Endothelial cell of umbilical vein (primary cell): ENCODE data around the gene CNKSR1. TPM values are rescaled to one million over a fixed set of nuclear protein-coding genes. Genes with fewer than 3 reads are reported as not detected.

ENCODE experiments used
- BruUV-seq: library from RNA; stranded (reverse); fragments of 400-500 nt; replicated peaks from 2 replicates; lab custom pipeline; 2021; lab: Mats Ljungman, UMichigan
- CTCF ChIA-PET: fragments of 300-600, 350-600 bp; sonication (Branson Sonifier 250); formaldehyde crosslinking; loops from one replicate; lab custom pipeline; 2021; ENCODE audit warnings: antibody characterized with exemption, inconsistent platforms; lab: Charles Lee
- POLR2A ChIA-PET: fragments of 300-600, 350-600 bp; sonication (Branson Sonifier 250); formaldehyde crosslinking; loops from one replicate; lab custom pipeline; 2021; ENCODE audit warnings: antibody characterized with exemption, inconsistent platforms; lab: Charles Lee
- DNase-seq: peaks from one replicate; pipeline ENCODE4 v3.0.0-alpha.2; 2011; ENCODE audit warnings: low read depth, low spot score
- FAIRE-seq: peaks from 2 replicates; lab custom pipeline; 2011; peaks lifted over from hg19 to GRCh38; lab: Jason Lieb, UNC
- H2AFZ ChIP-seq: 2 replicates; pipeline ENCODE4 v1.6.0; 2012; ENCODE audit warnings: low read depth, low read length, control low read depth, inconsistent platforms
- H3K27ac ChIP-seq: 2 replicates; pipeline ENCODE4 v1.5.1; 2011; ENCODE audit warnings: low read depth, mild to moderate bottlenecking, control low read depth, low read length, moderate library complexity; ENCODE audit not compliant: insufficient read depth
- H3K27me3 ChIP-seq, 2 experiments: 2 replicates each; pipeline versions ENCODE4 v1.6.0 to v1.6.1; 2011; ENCODE audit warnings: low read length in 2 of 2, mixed read lengths in 1 of 2; ENCODE audit not compliant: control insufficient read depth in 2 of 2, insufficient read depth in 2 of 2
- H3K36me3 ChIP-seq, 2 experiments: 2 replicates in 1 of 2; 3 replicates in 1 of 2; pipeline ENCODE4 v1.5.1; 2011; ENCODE audit warnings: low read length in 2 of 2, mild to moderate bottlenecking in 1 of 2, moderate library complexity in 1 of 2; ENCODE audit not compliant: control insufficient read depth in 2 of 2, insufficient read depth in 2 of 2; ENCODE audit errors: extremely low read depth in 1 of 2
- H3K4me1 ChIP-seq: 3 replicates; pipeline ENCODE4 v1.5.1; 2011; ENCODE audit warnings: mild to moderate bottlenecking, low read length; ENCODE audit not compliant: control insufficient read depth, insufficient read depth; ENCODE audit errors: extremely low read depth
- H3K4me2 ChIP-seq: 2 replicates; pipeline ENCODE4 v1.6.1; 2011; ENCODE audit warnings: low read length, control low read depth, mixed read lengths; ENCODE audit not compliant: insufficient read depth
- H3K4me3 ChIP-seq, 3 experiments: fragments of 200-600 bp in 1 of 3; sonication (generic), shearing (Covaris generic) in 1 of 3; replicated peaks in 1 of 3; 2 replicates each; pipeline ENCODE4 v1.5.1; 2011 to 2016; ENCODE audit warnings: control low read depth in 3 of 3, low read length in 3 of 3, mild to moderate bottlenecking in 2 of 3, inconsistent platforms in 1 of 3, low read depth in 1 of 3, moderate library complexity in 1 of 3; ENCODE audit not compliant: insufficient read depth in 1 of 3
- H3K79me2 ChIP-seq: 2 replicates; pipeline ENCODE4 v1.6.0; 2012; ENCODE audit warnings: low read length, inconsistent platforms; ENCODE audit not compliant: control insufficient read depth, insufficient read depth
- H3K9ac ChIP-seq: replicated peaks from 2 replicates; pipeline ENCODE3; 2011; ENCODE audit warnings: low read length, control low read depth; ENCODE audit not compliant: insufficient read depth; ENCODE audit errors: extremely low read depth
- H3K9me1 ChIP-seq: replicated peaks from 3 replicates; pipeline ENCODE4 v1.6.0; 2011; ENCODE audit warnings: mild to moderate bottlenecking, low read length; ENCODE audit not compliant: control insufficient read depth, insufficient read depth; ENCODE audit errors: extremely low read depth
- H3K9me3 ChIP-seq: replicated peaks from 2 replicates; pipeline ENCODE4 v1.5.1; 2012; ENCODE audit warnings: low read length, inconsistent platforms; ENCODE audit not compliant: control insufficient read depth, insufficient read depth
- H4K20me1 ChIP-seq: replicated peaks from 2 replicates; pipeline ENCODE3; 2011; ENCODE audit warnings: mild to moderate bottlenecking, low read length; ENCODE audit not compliant: control insufficient read depth, insufficient read depth; ENCODE audit errors: extremely low read depth
- EZH2 ChIP-seq: IDR thresholded peaks from 2 replicates; pipeline ENCODE4 v1.6.1; 2012; ENCODE audit warnings: borderline replicate concordance, low read depth, mild to moderate bottlenecking, moderate library complexity, low read length, inconsistent platforms; ENCODE audit not compliant: severe bottlenecking
- FOS ChIP-seq: IDR thresholded peaks from 2 replicates; pipeline ENCODE4 v1.6.1; 2011; ENCODE audit warnings: mild to moderate bottlenecking, low read length, moderate library complexity, borderline replicate concordance; ENCODE audit not compliant: insufficient read depth
- GATA2 ChIP-seq: IDR thresholded peaks from 2 replicates; pipeline ENCODE4 v1.7.0; 2011; ENCODE audit warnings: low read depth, mild to moderate bottlenecking, moderate library complexity, mixed read lengths, low read length; ENCODE audit not compliant: insufficient read length, insufficient read depth
- JUN ChIP-seq: IDR thresholded peaks from 2 replicates; pipeline ENCODE4 v1.6.1; 2011; ENCODE audit warnings: borderline replicate concordance, low read depth; ENCODE audit not compliant: insufficient read length, insufficient read depth
- POLR2AphosphoS5 ChIP-seq: IDR thresholded peaks from 2 replicates; pipeline ENCODE4 v1.6.1; 2012; ENCODE audit warnings: low read depth, mild to moderate bottlenecking, control low read depth, low read length, moderate library complexity; ENCODE audit not compliant: insufficient read depth
- dilution Hi-C: fragments of 300-500 bp; cut with MboI; formaldehyde crosslinking; loops from one replicate; pipeline ENCODE4 v1.15.0; 2019; ENCODE audit warnings: low sequenced_read_pairs; ENCODE audit not compliant: extremely low pct_ligation_motif_present
- intact Hi-C: fragments of 100-400 bp; cut with micrococcal nuclease; formaldehyde crosslinking; loops from one replicate; pipeline ENCODE4 v1.10.0; 2022
- polyA plus RNA-seq, 4 experiments: library from polyadenylated mRNA; depleted of rRNA in 3 of 4; stranded (reverse) in 3 of 4; unstranded in 1 of 4; fragments of >200 nt; gene quantifications; 2 replicates each; pipeline versions ENCODE4 v1.2.1 to v1.2.3, GENCODE V29; 2011 to 2012; ENCODE audit warnings: missing spikeins in 1 of 4
- total RNA-seq: library from RNA; stranded (reverse); gene quantifications from 2 replicates; pipeline ENCODE4 v1.2.3, GENCODE V29; 2021
- TF ChIP-seq, protein P1 (sequence below), 2 donors: IDR thresholded peaks; 1 replicate in 1 of 2; 2 replicates in 1 of 2; pipeline ENCODE4 v1.5.1; 2011; ENCODE audit warnings: low read length in 2 of 2, mild to moderate bottlenecking in 2 of 2, moderate library complexity in 2 of 2, control low read depth in 1 of 2, inconsistent platforms in 1 of 2, low read depth in 1 of 2; ENCODE audit not compliant: insufficient read depth in 1 of 2; ENCODE audit errors: extremely low read depth in 1 of 2

Gene CNKSR1
- total and polyA plus RNA-seq, 2 donors (not counting 3 experiments of a cell fraction or from before 2014, with no cell fraction given), result 0.22 TPM; not detected in 1

DNA sequence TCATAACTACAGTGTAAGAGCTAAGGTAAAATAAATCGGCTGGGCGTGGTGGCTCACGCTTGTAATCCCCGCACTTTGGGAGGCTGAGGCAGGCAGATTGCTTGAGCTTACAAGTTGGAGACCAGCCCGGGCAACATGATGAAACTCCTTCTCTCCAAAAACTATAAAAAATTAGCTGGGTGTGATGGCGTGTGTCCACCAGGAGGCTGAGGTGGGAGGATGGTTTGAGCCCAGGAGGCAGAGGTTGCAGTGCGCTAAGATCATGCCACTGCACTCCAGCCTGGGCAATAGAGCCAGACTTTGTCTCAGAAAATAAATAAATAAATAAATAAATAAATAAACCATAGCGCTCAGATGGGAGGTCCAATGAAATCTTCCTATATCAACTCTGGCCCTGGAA, 35.1 kb upstream of the CNKSR1 start:
- H2AFZ ChIP-seq, result no peak overlapping the region
- ChIA-PET CTCF (interaction anchor here (0.9 to 6.7 kb wide), 10 partner anchors 9 to 107 kb away, joined by 3 to 192 read pairs (median 8); partner anchors contain the start of gene ZNF593), POLR2A (interaction anchor here (0.9 kb wide), 1 partner anchor 92 kb away, joined by 3 read pairs; the partner anchor contains the start of gene CEP85)
- no peaks in the 10 kb centered on the region for H3K79me2 ChIP-seq
- no peaks in the 10 kb centered on the region for H4K20me1 ChIP-seq
- no peak overlapping the region for H3K27ac ChIP-seq
- H3K9me3 ChIP-seq, result no peaks in the 10 kb centered on the region
- H3K4me1 ChIP-seq, result no peaks in the 10 kb centered on the region
- no peaks in the 10 kb centered on the region for H3K9me1 ChIP-seq
- TF ChIP-seq FOS (no peak), EZH2 (no peak), JUN (no peak), POLR2AphosphoS5 (no peak), GATA2 (no peak)
- FAIRE-seq (no peak), DNase-seq (no peak)
- H3K27me3 ChIP-seq, result no peaks in the 10 kb centered on the region
- no peaks in the 10 kb centered on the region for H3K36me3 ChIP-seq
- intact Hi-C loops, result no loop called here
- dilution Hi-C loops, result no loop called here
- no peak overlapping the region for H3K4me2 ChIP-seq
- H3K4me3 ChIP-seq, result no peak overlapping the region
- H3K9ac ChIP-seq, result no peak overlapping the region
- no TSS peak for BruUV-seq

DNA sequence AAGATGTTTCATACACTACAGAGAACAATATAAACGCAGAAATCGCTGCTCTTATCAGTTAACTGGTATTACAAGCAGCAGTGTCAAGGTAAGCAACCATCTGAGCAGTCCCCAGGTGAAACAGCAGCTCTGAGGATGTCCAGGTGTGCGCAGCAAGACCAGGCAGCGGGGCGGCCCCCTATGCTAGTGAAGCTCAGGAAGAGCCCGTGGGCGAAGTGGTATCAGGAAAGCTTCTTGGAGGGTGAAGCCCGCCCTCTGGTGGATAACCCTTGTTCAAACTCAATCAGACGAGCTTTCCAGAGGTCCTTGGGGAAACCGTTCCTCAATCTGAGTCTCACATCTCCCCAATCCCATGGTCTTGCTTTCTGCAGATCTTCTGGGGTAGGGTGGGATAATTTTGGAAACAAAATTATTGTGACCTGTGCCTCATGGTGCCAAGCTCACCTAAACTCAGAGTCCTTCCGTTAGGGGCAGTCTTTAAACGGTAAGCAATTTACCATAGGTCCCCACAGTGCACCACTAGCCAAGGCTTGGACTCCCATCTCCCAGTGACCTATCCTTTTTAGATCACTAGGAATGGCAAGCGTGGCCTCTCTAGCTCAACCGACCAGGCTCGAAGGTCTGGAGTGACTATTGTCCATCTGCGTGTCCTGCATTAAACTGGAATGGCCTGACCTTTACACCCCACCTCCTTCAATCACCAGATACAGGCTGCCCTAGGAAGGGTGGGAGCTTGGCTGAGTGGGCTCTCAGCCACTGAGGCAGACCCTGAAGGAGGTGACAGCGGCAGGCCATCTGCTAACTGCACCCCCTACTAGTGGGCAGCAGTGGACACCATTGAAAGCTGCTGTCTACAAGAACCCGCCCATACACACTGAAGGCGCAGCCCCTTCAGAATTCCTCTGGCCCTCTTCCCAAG, 32.0 kb upstream of the CNKSR1 start:
- no TSS peak for BruUV-seq
- H3K27ac ChIP-seq, result no peak overlapping the region
- no peaks in the 10 kb centered on the region for H3K27me3 ChIP-seq
- intact Hi-C loops, result loop anchor here (1.0 kb wide), 4 partner anchors 34 to 176 kb away; partner anchors contain the start of gene PDIK1L
- H3K4me3 ChIP-seq, result no peak overlapping the region
- dilution Hi-C loops, result no loop called here
- H3K4me2 ChIP-seq, result no peak overlapping the region
- H3K9me3 ChIP-seq, result no peaks in the 10 kb centered on the region
- H3K9ac ChIP-seq, result no peak overlapping the region
- POLR2A ChIA-PET, result interaction anchor here (0.9 to 1.0 kb wide), 2 partner anchors 19 to 109 kb away, joined by 3 to 4 read pairs; no protein-coding TSS in a partner anchor
- H2AFZ ChIP-seq, result peak overlapping the region; percentile 69
- H3K9me1 ChIP-seq, result no peaks in the 10 kb centered on the region
- CTCF ChIA-PET, result interaction anchor here (0.6 to 6.7 kb wide), 56 partner anchors 9 to 336 kb away, joined by 3 to 192 read pairs (median 5); partner anchors contain the start of genes CEP85, FAM110D, PDIK1L and TRIM63
- peak; percentile 94 for FAIRE-seq
- no peak for TF ChIP-seq POLR2AphosphoS5
- TF ChIP-seq, protein P1, sequence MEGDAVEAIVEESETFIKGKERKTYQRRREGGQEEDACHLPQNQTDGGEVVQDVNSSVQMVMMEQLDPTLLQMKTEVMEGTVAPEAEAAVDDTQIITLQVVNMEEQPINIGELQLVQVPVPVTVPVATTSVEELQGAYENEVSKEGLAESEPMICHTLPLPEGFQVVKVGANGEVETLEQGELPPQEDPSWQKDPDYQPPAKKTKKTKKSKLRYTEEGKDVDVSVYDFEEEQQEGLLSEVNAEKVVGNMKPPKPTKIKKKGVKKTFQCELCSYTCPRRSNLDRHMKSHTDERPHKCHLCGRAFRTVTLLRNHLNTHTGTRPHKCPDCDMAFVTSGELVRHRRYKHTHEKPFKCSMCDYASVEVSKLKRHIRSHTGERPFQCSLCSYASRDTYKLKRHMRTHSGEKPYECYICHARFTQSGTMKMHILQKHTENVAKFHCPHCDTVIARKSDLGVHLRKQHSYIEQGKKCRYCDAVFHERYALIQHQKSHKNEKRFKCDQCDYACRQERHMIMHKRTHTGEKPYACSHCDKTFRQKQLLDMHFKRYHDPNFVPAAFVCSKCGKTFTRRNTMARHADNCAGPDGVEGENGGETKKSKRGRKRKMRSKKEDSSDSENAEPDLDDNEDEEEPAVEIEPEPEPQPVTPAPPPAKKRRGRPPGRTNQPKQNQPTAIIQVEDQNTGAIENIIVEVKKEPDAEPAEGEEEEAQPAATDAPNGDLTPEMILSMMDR (IDR thresholded peaks at IDR 0.05; ENCODE audit: extremely low read depth in 1 of 2, insufficient read depth in 1 of 2, low read depth in 1 of 2, low read length in 2 of 2), result peak; percentile 66 to 83
- H3K36me3 ChIP-seq, result no peaks in the 10 kb centered on the region
- no peaks in the 10 kb centered on the region for H4K20me1 ChIP-seq
- H3K4me1 ChIP-seq, result no peaks in the 10 kb centered on the region
- peak; percentile 76 for DNase-seq
- no peaks in the 10 kb centered on the region for H3K79me2 ChIP-seq
